Chondrocyte (in vitro differentiated cells): ENCODE measurements around the gene ADO. TPM values are rescaled to one million over a fixed set of nuclear protein-coding genes. Genes with fewer than 3 reads are reported as not detected.

Experiments used
- DNase-seq: peaks from one replicate; pipeline ENCODE4 v3.0.0; 2021; ENCODE audit warnings: mixed read lengths, low spot score
- H3K27ac Mint-ChIP-seq: one replicate; pipeline ENCODE4 v1.8.0; 2021; ENCODE audit warnings: mild to moderate bottlenecking, moderate library complexity, mixed read lengths; ENCODE audit not compliant: unreplicated experiment
- H3K27me3 Mint-ChIP-seq: 2 replicates; pipeline ENCODE4 v1.8.0; 2021; ENCODE audit warnings: low read depth, mixed read lengths
- H3K36me3 Mint-ChIP-seq: 2 replicates; pipeline ENCODE4 v1.8.0; 2021; ENCODE audit warnings: low read depth, mixed read lengths
- H3K4me1 Mint-ChIP-seq: 2 replicates; pipeline ENCODE4 v1.8.0; 2021; ENCODE audit warnings: low read depth, mild to moderate bottlenecking, mixed read lengths
- H3K4me3 Mint-ChIP-seq: one replicate; pipeline ENCODE4 v1.8.0; 2021; ENCODE audit warnings: mild to moderate bottlenecking, moderate library complexity, mixed read lengths; ENCODE audit not compliant: unreplicated experiment
- H3K9me3 Mint-ChIP-seq: 2 replicates; pipeline ENCODE4 v1.8.0; 2021; ENCODE audit warnings: low read depth, mixed read lengths
- CTCF ChIP-seq: fragments of 200-600 bp; sonication (generic); IDR thresholded peaks from 2 replicates; pipeline ENCODE4 v1.5.0; 2021; ENCODE audit warnings: antibody characterized with exemption, mild to moderate bottlenecking, moderate library complexity
- long read RNA-seq: library from polyadenylated mRNA; stranded (forward); transcript quantifications from one replicate; pipeline ENCODE4 v2.0.0, GENCODE V29; 2021
- total RNA-seq: library from RNA; stranded (reverse); gene quantifications from 3 replicates; pipeline ENCODE4 v1.2.1, GENCODE V29; 2021

ADO gene
- total RNA-seq, result 27.8 to 35.8 TPM (median 29.1 TPM) in 3 replicates
- long read RNA-seq, transcript ADO-201 (1 exons, 3,627 nt), result major isoform, 30 of 30 reads
- long read RNA-seq, partial matches to known transcripts, result 0 of 30 reads
- long read RNA-seq, other reads (novel, unspliced or antisense), result 0 of 30 reads

GRCh38 chr10:62804356-62805230, at the start of gene ADO:
Gene ADO (plus strand): TSS chr10:62804720. CDS start chr10:62805060, 340 bp downstream.
- Mint-ChIP-seq H3K27me3 (no peaks in the 10 kb centered on the region), H3K27ac (peak within 1 kb of the TSS; percentile 99), H3K36me3 (no peaks in the 10 kb centered on the region), H3K4me3 (peak within 1 kb of the TSS; percentile 90), H3K9me3 (no peaks in the 10 kb centered on the region), H3K4me1 (peaks cover 37% of the 10 kb centered on the region)
- peak; percentile 95 for DNase-seq
- no peak for TF ChIP-seq CTCF

DNA sequence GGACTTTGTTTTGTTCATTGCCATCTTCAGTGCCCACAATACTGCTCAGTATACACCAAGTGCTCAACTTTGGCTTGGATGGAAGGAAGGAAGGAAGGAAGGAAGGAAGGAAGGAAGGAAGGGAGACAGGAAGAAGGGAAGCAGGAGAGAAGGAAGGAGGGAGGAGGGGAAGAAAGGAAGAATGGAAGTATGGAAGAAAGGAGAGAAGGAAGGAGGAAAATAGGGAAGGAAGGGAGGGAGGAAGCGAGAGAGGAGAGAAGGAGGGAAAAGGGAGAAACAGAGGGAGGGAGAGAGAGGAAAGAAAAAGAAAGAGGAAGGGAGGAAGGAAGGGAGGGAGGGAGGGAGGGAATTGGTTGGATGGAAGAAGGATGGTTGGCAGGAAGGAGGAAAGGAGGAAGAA, 49.6 kb upstream of the ADO start:
- H3K9me3 Mint-ChIP-seq, result peaks cover 2% of the 10 kb centered on the region
- H3K27me3 Mint-ChIP-seq, result no peaks in the 10 kb centered on the region
- no peak for TF ChIP-seq CTCF
- no peak for DNase-seq
- H3K27ac Mint-ChIP-seq, result no peak overlapping the region
- no peak overlapping the region for H3K4me3 Mint-ChIP-seq
- H3K36me3 Mint-ChIP-seq, result no peaks in the 10 kb centered on the region
- no peaks in the 10 kb centered on the region for H3K4me1 Mint-ChIP-seq

- Mint-ChIP-seq H3K4me1 (peaks cover 4% of the 10 kb centered on the region), H3K27ac (no peak overlapping the region), H3K27me3 (no peaks in the 10 kb centered on the region), H3K4me3 (no peak overlapping the region), H3K36me3 (no peaks in the 10 kb centered on the region), H3K9me3 (peaks cover 2% of the 10 kb centered on the region)
- no peak for TF ChIP-seq CTCF
- no peak for DNase-seq
These were observed 48.6 kb upstream of the ADO start for GRCh38 chr10:62755662-62756653.

DNA sequence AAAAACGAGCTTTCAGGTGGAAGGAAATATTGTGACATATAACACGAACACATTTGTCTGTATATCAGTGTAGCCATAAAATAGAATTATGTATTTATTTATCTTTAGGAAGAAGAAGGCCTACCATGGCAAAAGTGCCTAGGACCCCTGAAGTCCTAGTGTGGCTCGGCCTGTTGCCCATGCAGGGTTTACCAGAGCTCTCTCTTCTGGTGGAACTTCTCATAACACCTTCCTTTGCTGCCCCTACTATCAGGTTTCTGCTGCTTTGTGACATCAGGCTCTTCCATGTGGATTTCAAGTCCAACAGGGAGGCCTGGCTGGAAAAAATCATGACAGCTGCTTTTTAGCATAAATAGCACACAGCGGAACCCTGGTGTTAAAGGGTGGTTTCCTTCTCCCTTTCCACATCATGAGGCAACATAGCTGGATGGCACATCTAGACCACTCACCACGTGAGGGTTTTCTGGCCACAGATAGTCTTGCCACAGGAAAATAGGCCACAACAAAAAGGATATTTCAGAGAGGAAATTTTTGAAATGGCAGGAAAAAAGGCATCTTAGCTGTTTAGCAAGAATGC, 44.8 kb upstream of the ADO start:
- no peak for TF ChIP-seq CTCF
- peaks cover 16% of the 10 kb centered on the region for H3K4me1 Mint-ChIP-seq

More for the DNA sequence above, 44.8 kb upstream of the ADO start:
- no peaks in the 10 kb centered on the region for H3K36me3 Mint-ChIP-seq
- DNase-seq, result no peak
- H3K27me3 Mint-ChIP-seq, result no peaks in the 10 kb centered on the region
- H3K4me3 Mint-ChIP-seq, result no peak overlapping the region
- peaks cover 2% of the 10 kb centered on the region for H3K9me3 Mint-ChIP-seq
- no peak overlapping the region for H3K27ac Mint-ChIP-seq
